IPS-18c (cell line): ENCODE results near the gene SH3BP4.

Experiments used
- H3K4me3 ChIP-seq: 2 replicates; pipeline ENCODE4 v1.7.0; 2013; ENCODE audit warnings: low read depth, mild to moderate bottlenecking, low read length, moderate library complexity; ENCODE audit not compliant: insufficient read depth
- H3K9me3 ChIP-seq: one replicate; pipeline ENCODE4 v1.6.1; 2013; ENCODE audit warnings: mild to moderate bottlenecking, low read length, moderate library complexity; ENCODE audit not compliant: control insufficient read depth, insufficient read depth

The SH3BP4 gene

GRCh38 chr2:234976479-234977227, 24.8 kb downstream of the SH3BP4 start:
- no peak overlapping the region for H3K4me3 ChIP-seq
- H3K9me3 ChIP-seq, result peaks cover 3% of the 10 kb centered on the region

- H3K4me3 ChIP-seq, result no peak overlapping the region
- H3K9me3 ChIP-seq, result peaks cover 3% of the 10 kb centered on the region
Observed at GRCh38 chr2:234977228-234977679, 25.4 kb downstream of the SH3BP4 start.

GRCh38 chr2:234978466-234979203, 26.8 kb downstream of the SH3BP4 start:
- H3K9me3 ChIP-seq, result peaks cover 3% of the 10 kb centered on the region
- H3K4me3 ChIP-seq, result no peak overlapping the region

GRCh38 chr2:234979204-234980167, 27.7 kb downstream of the SH3BP4 start:
- H3K9me3 ChIP-seq, result peaks cover 3% of the 10 kb centered on the region
- H3K4me3 ChIP-seq, result no peak overlapping the region

- H3K4me3 ChIP-seq, result no peak overlapping the region
- peaks cover 3% of the 10 kb centered on the region for H3K9me3 ChIP-seq
Observed at GRCh38 chr2:234980451-234981187, 28.8 kb downstream of the SH3BP4 start.

GRCh38 chr2:234981197-234982095, 29.6 kb downstream of the SH3BP4 start:
- H3K4me3 ChIP-seq, result no peak overlapping the region

GRCh38 chr2:234982096-234982834, 30.4 kb downstream of the SH3BP4 start:
- H3K4me3 ChIP-seq, result no peak overlapping the region

More at GRCh38 chr2:234981197-234982095, 29.6 kb downstream of the SH3BP4 start:
- peaks cover 3% of the 10 kb centered on the region for H3K9me3 ChIP-seq

GRCh38 chr2:234983011-234983726, 31.4 kb downstream of the SH3BP4 start:
- Histone ChIP-seq H3K9me3 (peaks cover 3% of the 10 kb centered on the region), H3K4me3 (no peak overlapping the region)

More at GRCh38 chr2:234982096-234982834, 30.4 kb downstream of the SH3BP4 start:
- H3K9me3 ChIP-seq, result peaks cover 3% of the 10 kb centered on the region

- no peak overlapping the region; the same call in 1 of the 2 replicates for H3K4me3 ChIP-seq
- no peaks in the 10 kb centered on the region for H3K9me3 ChIP-seq
Observed at GRCh38 chr2:234985608-234986245, 33.9 kb downstream of the SH3BP4 start.

- no peak overlapping the region for H3K4me3 ChIP-seq
- no peaks in the 10 kb centered on the region for H3K9me3 ChIP-seq
Observed at GRCh38 chr2:234986390-234986789, 34.6 kb downstream of the SH3BP4 start.

- H3K4me3 ChIP-seq, result no peak overlapping the region
- no peaks in the 10 kb centered on the region for H3K9me3 ChIP-seq
Observed at GRCh38 chr2:234986876-234987720, 35.3 kb downstream of the SH3BP4 start.

GRCh38 chr2:234987754-234988153, 35.9 kb downstream of the SH3BP4 start:
- no peak overlapping the region for H3K4me3 ChIP-seq
- no peaks in the 10 kb centered on the region for H3K9me3 ChIP-seq

GRCh38 chr2:234988491-234988890, 36.7 kb downstream of the SH3BP4 start:
- Histone ChIP-seq H3K4me3 (no peak overlapping the region), H3K9me3 (no peaks in the 10 kb centered on the region)
